Measurements from ENCODE around the gene ANKH. TPM values are rescaled to one million over a fixed set of nuclear protein-coding genes. Genes with fewer than 3 reads are reported as not detected.

The ANKH gene
- total RNA-seq, 4 donors from 2014 or later = 33.4 to 49.4 (median 38.0) TPM

- peak overlapping the region; percentile 88 to 96 (median 92) for H3K27ac ChIP-seq (replicated peaks in 1 of 4)
- H3K36me3 ChIP-seq = no peaks in the 10 kb centered on the region
- DNase-seq (ENCODE audit: extremely low spot score) = no peak
- intact Hi-C loops (cut with DNase I) = no loop called here
- TF ChIP-seq POLR2A (IDR thresholded peaks at IDR 0.05; ENCODE audit: low read depth) (no peak), EP300 (IDR thresholded peaks at IDR 0.05) (no peak), POLR2AphosphoS5 (IDR thresholded peaks at IDR 0.05) (no peak), CTCF (IDR thresholded peaks at IDR 0.05) (no peak)
- 5% methylated on average over 19 of the region's 21 CpGs for WGBS
- no peaks in the 10 kb centered on the region for H3K27me3 ChIP-seq
- peak overlapping the region; percentile 63 to 95 (median 74) for H3K4me3 ChIP-seq
- no peaks in the 10 kb centered on the region for H3K9me3 ChIP-seq
- H3K4me1 ChIP-seq = peaks cover 36 to 46% (median 41%) of the 10 kb centered on the region in 4 donors
These were observed 206.3 kb downstream of the ANKH start for GRCh38 chr5:14665101-14665822.

- Histone ChIP-seq H3K36me3 (no peaks in the 10 kb centered on the region), H3K27ac (replicated peaks in 1 of 4) (peak within 1 kb of the TSS; percentile 88 to 96 (median 92)), H3K27me3 (no peaks in the 10 kb centered on the region), H3K9me3 (no peaks in the 10 kb centered on the region), H3K4me3 (peak within 1 kb of the TSS; percentile 63 to 95 (median 74)), H3K4me1 (peaks cover 36 to 46% (median 40%) of the 10 kb centered on the region in 4 donors)
- TF ChIP-seq CTCF (IDR thresholded peaks at IDR 0.05) (no peak), POLR2AphosphoS5 (IDR thresholded peaks at IDR 0.05) (peak; percentile 97), POLR2A (IDR thresholded peaks at IDR 0.05; ENCODE audit: low read depth) (peak; percentile 76), EP300 (IDR thresholded peaks at IDR 0.05) (no peak)
- peak; percentile 95 for DNase-seq (ENCODE audit: extremely low spot score)
- intact Hi-C loops (cut with DNase I) = no loop called here
- 0% methylated on average over 13 of the region's 115 CpGs for WGBS
These were observed 207.1 kb downstream of the ANKH start, which contains the start of gene OTULIN for GRCh38 chr5:14664270-14665100. Gene OTULIN (plus strand): TSS chr5:14664718. CDS start chr5:14664826, 108 bp downstream.

GRCh38 chr5:14663734-14664269, 207.8 kb downstream of the ANKH start:
- intact Hi-C loops (cut with DNase I) = no loop called here
- under 1% methylated on average over 24 of the region's 24 CpGs for WGBS
- H3K4me3 ChIP-seq = peak overlapping the region; percentile 63 to 95 (median 74)
- no peaks in the 10 kb centered on the region for H3K9me3 ChIP-seq
- H3K27me3 ChIP-seq = no peaks in the 10 kb centered on the region
- no peak for DNase-seq (ENCODE audit: extremely low spot score)
- TF ChIP-seq POLR2A (IDR thresholded peaks at IDR 0.05; ENCODE audit: low read depth) = no peak
- peak overlapping the region; percentile 88 to 96 (median 92) for H3K27ac ChIP-seq (replicated peaks in 1 of 4)
- peaks cover 31 to 46% (median 40%) of the 10 kb centered on the region in 4 donors for H3K4me1 ChIP-seq
- H3K36me3 ChIP-seq = no peaks in the 10 kb centered on the region

GRCh38 chr5:14662721-14663260, 208.8 kb downstream of the ANKH start:
- 94% methylated on average over 7 of the region's 7 CpGs for WGBS
- intact Hi-C loops (cut with DNase I) = no loop called here
- H3K9me3 ChIP-seq = no peaks in the 10 kb centered on the region
- H3K4me1 ChIP-seq = peaks cover 29 to 40% (median 37%) of the 10 kb centered on the region in 4 donors
- H3K4me3 ChIP-seq = no peak overlapping the region
- DNase-seq (ENCODE audit: extremely low spot score) = no peak
- H3K27me3 ChIP-seq = no peaks in the 10 kb centered on the region
- no peak for TF ChIP-seq CTCF (IDR thresholded peaks at IDR 0.05)
- no peak for TF ChIP-seq POLR2A (IDR thresholded peaks at IDR 0.05; ENCODE audit: low read depth)
- TF ChIP-seq POLR2AphosphoS5 (IDR thresholded peaks at IDR 0.05) = no peak
- TF ChIP-seq EP300 (IDR thresholded peaks at IDR 0.05) = no peak
- H3K36me3 ChIP-seq = no peaks in the 10 kb centered on the region
- peak overlapping the region in 3 of 4 donors; percentile 91 to 96 (median 93) for H3K27ac ChIP-seq (replicated peaks in 1 of 4)
